GM21515 (cell line): ENCODE results near the gene MYO1G.
"Not testable (repeated sequence)": the region's sequence is repeated elsewhere in the genome, so short reads cannot be mapped to it uniquely, and the experiment has no call there.

Experiments used
- ATAC-seq: cut with Tn5 transposase; IDR thresholded peaks from one replicate; pipeline ENCODE4 v1.9.1; 2021; ENCODE audit not compliant: unreplicated experiment

MYO1G gene

GRCh38 chr7:44999245-45000092 lies 20.7 kb upstream of the MYO1G start:
- peak; percentile 63 for ATAC-seq

GRCh38 chr7:44998153-44998871 lies 19.5 kb upstream of the MYO1G start:
- no peak for ATAC-seq

GRCh38 chr7:44995555-44996493 lies 17.0 kb upstream of the MYO1G start:
- no peak for ATAC-seq

DNA sequence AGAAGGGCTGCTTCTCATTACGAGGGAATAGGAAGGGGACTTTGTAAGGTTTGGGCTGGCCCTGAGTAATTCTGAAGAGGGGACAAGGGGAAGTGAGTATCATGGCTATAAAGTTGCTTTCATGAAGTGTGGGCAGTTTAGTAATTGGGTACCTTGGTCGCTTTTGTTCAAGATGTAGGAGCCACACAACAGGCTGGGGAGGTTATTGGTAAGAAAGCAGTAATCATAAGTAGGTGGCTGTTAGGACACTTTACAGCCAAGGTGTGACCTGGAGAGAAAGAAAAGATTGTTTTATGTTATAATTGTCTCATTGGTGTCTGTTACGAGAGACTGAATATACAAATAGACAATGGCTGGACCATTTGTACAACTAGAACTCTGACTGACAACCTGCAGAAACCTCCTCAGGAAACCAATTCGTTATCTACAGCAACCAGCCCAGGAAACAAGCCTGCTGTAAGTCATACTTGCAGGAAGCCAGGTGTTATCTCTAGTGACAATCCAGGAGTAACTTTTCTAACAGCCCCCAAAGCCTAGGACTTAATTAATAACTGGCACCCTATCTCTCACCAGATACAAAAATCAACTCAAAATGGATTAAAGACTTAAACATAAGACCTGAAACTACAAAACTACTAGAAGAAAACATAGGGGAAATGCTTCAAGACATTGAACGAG lies 16.2 kb upstream of the MYO1G start:
- no peak for ATAC-seq

DNA sequence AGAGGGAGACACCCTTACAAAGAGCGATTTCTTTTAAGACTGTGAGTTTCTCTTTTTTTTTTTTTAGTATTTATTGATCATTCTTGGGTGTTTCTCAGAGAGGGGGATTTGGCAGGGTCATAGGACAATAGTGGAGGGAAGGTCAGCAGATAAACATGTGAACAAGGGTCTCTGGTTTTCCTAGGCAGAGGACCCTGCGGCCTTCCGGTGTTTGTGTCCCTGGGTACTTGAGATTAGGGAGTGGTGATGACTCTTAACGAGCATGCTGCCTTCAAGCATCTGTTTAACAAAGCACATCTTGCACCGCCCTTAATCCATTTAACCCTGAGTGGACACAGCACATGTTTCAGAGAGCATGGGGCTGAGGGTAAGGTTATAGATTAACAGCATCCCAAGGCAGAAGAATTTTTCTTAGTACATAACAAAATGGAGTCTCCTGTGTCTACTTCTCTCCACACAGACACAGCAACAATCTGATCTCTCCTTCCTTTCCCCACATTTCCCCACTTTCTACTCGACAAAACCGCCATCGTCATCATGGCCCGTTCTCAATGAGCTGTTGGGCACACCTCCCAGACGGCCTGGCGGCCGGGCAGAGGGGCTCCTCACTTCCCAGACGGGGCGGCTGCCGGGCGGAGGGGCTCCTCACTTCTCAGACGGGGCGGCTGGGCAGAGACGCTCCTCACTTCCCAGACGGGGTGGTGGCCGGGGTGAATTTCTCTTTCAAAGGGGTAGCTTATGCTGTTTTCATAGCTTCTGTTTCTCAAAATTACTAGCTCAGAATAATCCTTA lies 13.4 kb upstream of the MYO1G start:
- not testable (repeated sequence) for ATAC-seq

- ATAC-seq: no peak
These were observed 11.6 kb upstream of the MYO1G start for GRCh38 chr7:44990109-44991023.

GRCh38 chr7:44989132-44989531 lies 10.3 kb upstream of the MYO1G start:
- ATAC-seq: no peak

GRCh38 chr7:44988701-44989100 lies 9.9 kb upstream of the MYO1G start:
- no peak for ATAC-seq

GRCh38 chr7:44987996-44988395 lies 9.2 kb upstream of the MYO1G start:
- ATAC-seq: no peak

DNA sequence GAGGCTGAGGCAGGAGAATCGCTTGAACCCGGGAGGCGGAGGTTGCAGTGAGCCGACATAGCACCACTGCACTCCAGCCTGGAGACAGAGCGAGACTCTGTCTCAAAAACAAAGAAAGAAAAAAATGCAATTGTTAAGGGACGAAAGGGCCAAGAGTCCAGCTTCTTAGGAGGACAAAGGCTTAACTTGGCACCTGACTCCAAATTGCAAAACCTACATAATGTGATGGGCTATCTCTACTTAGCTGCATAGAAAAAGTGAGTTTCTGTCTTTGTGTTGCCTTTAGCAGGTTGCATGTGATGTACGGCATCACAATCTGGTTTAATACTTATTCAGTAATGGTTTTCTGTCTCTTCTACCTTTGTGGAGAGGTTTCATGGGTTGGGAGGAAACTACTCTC lies 8.6 kb upstream of the MYO1G start:
- no peak for ATAC-seq

GRCh38 chr7:44986218-44987053 lies 7.6 kb upstream of the MYO1G start:
- ATAC-seq: peak; percentile 93

DNA sequence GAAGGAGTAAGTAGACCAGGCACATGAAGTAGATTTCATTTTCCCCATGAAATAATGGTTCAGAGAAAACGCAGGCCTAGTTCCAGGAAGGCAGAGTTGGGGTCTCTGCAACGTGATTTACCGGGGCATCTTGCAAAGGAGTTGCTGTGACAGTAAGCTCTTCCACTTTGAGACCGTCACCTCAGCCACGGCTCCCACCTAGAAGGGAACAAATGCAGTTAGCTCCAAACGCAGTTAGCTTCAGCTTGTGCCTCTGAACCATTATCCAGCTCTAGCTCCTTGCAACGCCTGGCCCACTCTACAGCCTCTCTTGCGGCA lies 7.0 kb upstream of the MYO1G start:
- ATAC-seq: no peak

DNA sequence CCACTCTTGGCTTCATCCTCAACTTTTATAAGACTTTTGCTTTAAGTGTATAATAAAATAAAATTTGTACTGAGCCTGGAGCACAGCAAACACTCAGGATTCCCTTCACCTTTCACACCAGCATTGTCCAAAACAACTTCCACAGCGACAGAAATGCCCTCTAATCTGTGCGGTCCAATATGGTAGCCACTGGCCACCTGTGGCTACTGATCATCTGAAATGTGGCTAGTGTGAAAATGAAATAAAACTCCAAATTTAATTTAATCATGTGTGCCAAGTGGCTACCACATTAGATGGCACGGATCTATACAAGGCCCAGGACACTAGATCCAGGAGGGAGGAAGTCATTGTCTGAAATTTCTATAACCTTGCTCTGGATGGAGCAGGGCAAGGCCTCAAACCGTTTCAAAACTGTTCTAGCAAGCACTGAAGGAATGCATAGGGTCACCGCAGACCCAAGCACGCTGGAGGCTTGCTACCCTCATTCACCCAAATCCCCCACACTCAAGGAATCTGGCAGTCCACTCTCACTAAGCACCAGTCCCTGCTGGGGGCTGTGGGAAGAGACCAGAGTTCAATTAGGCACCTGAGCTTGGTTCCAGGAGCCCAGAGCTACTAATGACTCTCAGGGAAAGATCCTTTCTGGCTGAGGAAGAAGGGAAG lies 6.3 kb upstream of the MYO1G start:
- ATAC-seq: no peak

DNA sequence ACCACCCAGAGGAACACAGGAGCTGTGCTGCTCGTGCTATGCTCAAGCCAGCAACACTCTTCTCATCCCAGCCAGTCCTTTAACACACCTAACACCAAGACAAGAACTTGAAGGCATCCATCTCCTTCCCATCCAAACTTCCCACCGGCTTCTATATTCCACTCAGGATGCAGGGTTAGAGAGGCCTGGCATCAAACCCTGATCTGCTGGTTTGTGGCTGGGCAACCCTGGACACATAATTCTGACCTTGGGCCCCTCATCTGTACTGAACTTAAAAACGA lies 5.6 kb upstream of the MYO1G start:
- no peak for ATAC-seq

DNA sequence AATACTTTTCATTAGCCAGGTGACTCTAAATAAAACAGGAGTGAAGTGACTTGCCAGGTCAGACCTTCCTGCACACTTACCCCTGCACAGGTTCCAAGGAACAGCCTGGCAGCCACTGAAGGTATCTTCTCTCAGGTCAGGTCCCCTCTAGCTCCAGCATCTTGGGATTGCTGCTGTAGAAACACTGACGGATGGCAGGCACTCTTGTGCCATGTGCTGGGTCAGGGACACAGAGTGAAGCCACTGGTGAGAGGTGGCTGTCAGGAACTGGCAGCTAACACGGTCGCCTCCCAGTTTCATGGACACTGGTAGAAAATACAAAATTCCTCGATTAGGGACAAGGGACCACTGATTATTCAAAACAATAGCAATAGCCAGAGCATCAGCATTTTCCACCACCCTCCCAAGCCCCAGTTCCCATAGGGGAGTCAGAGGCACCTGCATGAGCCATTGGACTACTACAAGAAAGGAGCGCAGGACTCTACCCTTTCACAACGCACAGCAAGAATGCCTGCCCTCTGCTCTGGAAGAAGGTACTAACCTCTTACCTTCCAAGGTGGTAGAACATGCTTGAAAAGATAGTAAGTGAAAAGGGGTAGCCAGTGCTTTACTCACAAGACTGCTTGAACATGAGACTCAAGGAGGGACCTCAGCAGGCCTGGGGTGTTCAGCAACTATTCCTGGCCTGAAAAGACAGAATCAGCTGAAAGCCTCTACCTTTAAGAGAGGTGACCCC lies 5.1 kb upstream of the MYO1G start:
- ATAC-seq: no peak

DNA sequence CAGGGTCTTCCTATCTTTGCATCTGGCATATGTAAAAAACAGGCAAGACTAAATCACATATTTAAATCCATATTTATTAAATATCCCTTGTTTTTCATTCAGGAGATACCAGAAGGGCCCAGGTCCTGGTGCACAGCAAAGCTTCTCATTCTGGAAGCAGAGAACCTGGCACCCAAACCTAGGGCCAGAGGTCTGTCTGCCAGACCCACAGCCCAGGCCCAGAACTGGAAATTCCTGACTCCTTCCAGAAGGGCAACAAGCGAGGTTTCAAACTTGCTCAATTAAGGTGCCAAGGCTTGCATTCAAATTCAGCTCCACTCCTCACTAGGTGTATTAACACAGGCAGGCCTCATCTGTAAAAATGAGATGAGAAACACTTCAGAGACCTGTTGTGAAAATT lies 4.2 kb upstream of the MYO1G start:
- no peak for ATAC-seq

DNA sequence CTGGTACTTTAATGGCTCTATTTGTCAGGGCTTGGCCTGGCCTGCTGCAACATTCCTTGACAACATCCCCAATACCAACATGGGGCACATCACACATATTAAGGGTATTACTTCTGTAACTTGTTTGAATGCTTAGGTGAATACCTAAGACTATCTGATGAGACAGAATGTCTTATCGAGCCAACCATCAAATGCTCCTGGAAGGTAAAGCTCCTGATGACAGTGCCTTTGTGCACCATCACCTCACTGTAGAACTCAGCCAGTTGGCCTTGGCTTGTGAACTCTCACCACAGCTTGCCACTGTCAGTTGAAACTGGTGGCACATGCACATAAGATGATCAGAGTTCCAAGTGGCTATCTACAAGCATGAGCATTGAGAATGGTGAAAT lies 3.7 kb upstream of the MYO1G start:
- no peak for ATAC-seq
